Measurements from ENCODE around the gene SORD.
"Not testable (repeated sequence)": the region's sequence is repeated elsewhere in the genome, so short reads cannot be mapped to it uniquely, and the experiment has no call there.

SORD gene

GRCh38 chr15:45024649-45025048, 1.7 kb downstream of the SORD start:
- DNase-seq (ENCODE audit: low spot score) = not testable (repeated sequence)

- DNase-seq (ENCODE audit: low spot score) = not testable (repeated sequence)
Observed at GRCh38 chr15:45025627-45026026, 2.6 kb downstream of the SORD start.

GRCh38 chr15:45026651-45027190, 3.7 kb downstream of the SORD start:
- no peak for DNase-seq (ENCODE audit: low spot score)

GRCh38 chr15:45027220-45027619, 4.2 kb downstream of the SORD start:
- DNase-seq (ENCODE audit: low spot score) = no peak

GRCh38 chr15:45030743-45031142, 7.7 kb downstream of the SORD start:
- no peak for DNase-seq (ENCODE audit: low spot score)

- not testable (repeated sequence) for DNase-seq (ENCODE audit: low spot score)
Observed at GRCh38 chr15:45031522-45032028, 8.6 kb downstream of the SORD start.

- not testable (repeated sequence) for DNase-seq (ENCODE audit: low spot score)
Observed at GRCh38 chr15:45032501-45032900, 9.5 kb downstream of the SORD start.

GRCh38 chr15:45034087-45034486, 11.1 kb downstream of the SORD start:
- DNase-seq (ENCODE audit: low spot score) = not testable (repeated sequence)

- DNase-seq (ENCODE audit: low spot score) = not testable (repeated sequence)
Observed at GRCh38 chr15:45034600-45035375, 11.8 kb downstream of the SORD start.

- DNase-seq (ENCODE audit: low spot score) = peak; percentile 53
Observed at GRCh38 chr15:45036812-45037781, 14.1 kb downstream of the SORD start.

- DNase-seq (ENCODE audit: low spot score) = no peak
Observed at GRCh38 chr15:45037936-45038335, 14.9 kb downstream of the SORD start.

GRCh38 chr15:45040396-45040795, 17.4 kb downstream of the SORD start:
- not testable (repeated sequence) for DNase-seq (ENCODE audit: low spot score)

- not testable (repeated sequence) for DNase-seq (ENCODE audit: low spot score)
Observed at GRCh38 chr15:45041538-45041937, 18.5 kb downstream of the SORD start.

- DNase-seq (ENCODE audit: low spot score) = not testable (repeated sequence)
Observed at GRCh38 chr15:45042859-45043258, 19.9 kb downstream of the SORD start.

GRCh38 chr15:45044270-45044669, 21.3 kb downstream of the SORD start:
- DNase-seq (ENCODE audit: low spot score) = not testable (repeated sequence)

- DNase-seq (ENCODE audit: low spot score) = not testable (repeated sequence)
Observed at GRCh38 chr15:45048449-45048793, 25.4 kb downstream of the SORD start.

- DNase-seq (ENCODE audit: low spot score) = no peak
Observed at GRCh38 chr15:45048794-45049631, 26.0 kb downstream of the SORD start.

- DNase-seq (ENCODE audit: low spot score) = no peak
Observed at GRCh38 chr15:45050587-45050986, 27.6 kb downstream of the SORD start.

- DNase-seq (ENCODE audit: low spot score) = not testable (repeated sequence)
Observed at GRCh38 chr15:45052676-45053075, 29.7 kb downstream of the SORD start.

GRCh38 chr15:45058690-45059675, 36.0 kb downstream of the SORD start:
- DNase-seq (ENCODE audit: low spot score) = not testable (repeated sequence)
